ENCODE data around the gene CCIN.

Gene CCIN

DNA sequence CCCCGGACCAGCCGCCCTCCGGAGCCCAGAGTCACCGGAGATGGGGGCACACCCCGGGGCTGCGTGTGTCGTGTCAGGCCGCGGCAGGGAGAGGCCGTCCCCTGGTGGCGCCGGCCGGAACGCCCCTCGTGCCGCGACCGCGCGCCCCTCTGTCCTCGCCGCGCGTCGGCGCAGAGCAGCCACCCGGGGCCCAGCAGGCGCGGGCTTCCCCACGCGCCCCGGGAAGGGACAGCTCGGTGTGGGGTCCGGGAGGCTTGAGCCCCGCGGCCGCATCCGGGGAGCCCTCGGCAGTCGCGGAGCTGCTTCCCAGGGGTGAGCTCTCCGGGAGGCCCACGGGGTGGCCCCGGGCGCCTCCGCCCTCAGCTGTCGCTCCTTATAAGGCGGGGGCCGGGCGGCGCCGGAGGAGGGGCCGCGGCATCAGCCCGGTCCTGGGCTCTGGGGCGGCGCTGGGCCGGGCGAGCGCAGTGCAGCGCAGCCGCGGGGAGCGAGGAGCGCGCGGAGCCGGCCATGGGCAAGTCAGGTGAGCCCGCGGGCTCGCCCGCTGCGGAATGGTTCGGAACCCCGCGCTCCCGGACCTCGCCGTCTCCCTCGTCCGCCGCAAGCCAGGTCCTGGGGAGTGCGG, 32.8 kb upstream of the CCIN start, which contains the start of gene GLIPR2:
Gene GLIPR2 (plus strand): TSS at position 462 of the 622 bp plus-strand sequence. CDS start 46 bp downstream, at position 508.
- peaks cover 42% of the 10 kb centered on the region for H3K4me1 Mint-ChIP-seq (ENCODE audit: low read depth)
- no peaks in the 10 kb centered on the region for H3K9me3 Mint-ChIP-seq
- H3K27me3 Mint-ChIP-seq (ENCODE audit: low read depth): peaks cover 36% of the 10 kb centered on the region
- H3K4me3 Mint-ChIP-seq: peak within 1 kb of the TSS; percentile 96
- H3K27ac Mint-ChIP-seq: peak within 1 kb of the TSS; percentile 82
- peaks cover 14% of the 10 kb centered on the region for H3K36me3 Mint-ChIP-seq (ENCODE audit: low read depth)

DNA sequence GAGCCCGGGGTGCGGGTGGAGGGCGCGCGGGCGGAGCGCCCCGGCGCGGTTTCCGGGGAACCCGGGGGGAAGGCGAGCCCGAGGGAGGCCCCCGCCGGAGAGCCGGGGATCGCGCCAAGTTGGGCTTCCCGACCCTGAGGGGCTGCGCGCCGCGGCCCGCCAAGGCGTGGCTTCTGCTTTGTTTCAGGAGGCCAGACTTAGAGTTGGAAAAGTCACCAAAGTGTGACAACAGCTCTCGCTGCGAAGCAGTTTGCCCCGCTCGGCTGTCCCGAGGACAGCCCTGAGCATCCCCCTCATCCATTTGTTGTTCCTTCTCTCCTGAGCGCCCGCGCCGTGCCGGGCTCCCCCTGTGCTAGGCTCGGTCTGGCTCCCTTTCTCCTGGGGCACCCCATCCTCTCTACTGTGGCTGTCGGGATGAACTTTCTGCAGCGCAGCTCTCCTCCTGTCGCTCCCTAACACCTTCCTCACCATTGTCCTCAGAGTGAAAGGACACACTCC, 32.2 kb upstream of the CCIN start:
- peaks cover 47% of the 10 kb centered on the region for H3K4me1 Mint-ChIP-seq (ENCODE audit: low read depth)
- H3K27ac Mint-ChIP-seq: peak overlapping the region; percentile 73
- peaks cover 14% of the 10 kb centered on the region for H3K36me3 Mint-ChIP-seq (ENCODE audit: low read depth)
- H3K9me3 Mint-ChIP-seq: no peaks in the 10 kb centered on the region
- peaks cover 35% of the 10 kb centered on the region for H3K27me3 Mint-ChIP-seq (ENCODE audit: low read depth)
- peak overlapping the region; percentile 96 for H3K4me3 Mint-ChIP-seq

DNA sequence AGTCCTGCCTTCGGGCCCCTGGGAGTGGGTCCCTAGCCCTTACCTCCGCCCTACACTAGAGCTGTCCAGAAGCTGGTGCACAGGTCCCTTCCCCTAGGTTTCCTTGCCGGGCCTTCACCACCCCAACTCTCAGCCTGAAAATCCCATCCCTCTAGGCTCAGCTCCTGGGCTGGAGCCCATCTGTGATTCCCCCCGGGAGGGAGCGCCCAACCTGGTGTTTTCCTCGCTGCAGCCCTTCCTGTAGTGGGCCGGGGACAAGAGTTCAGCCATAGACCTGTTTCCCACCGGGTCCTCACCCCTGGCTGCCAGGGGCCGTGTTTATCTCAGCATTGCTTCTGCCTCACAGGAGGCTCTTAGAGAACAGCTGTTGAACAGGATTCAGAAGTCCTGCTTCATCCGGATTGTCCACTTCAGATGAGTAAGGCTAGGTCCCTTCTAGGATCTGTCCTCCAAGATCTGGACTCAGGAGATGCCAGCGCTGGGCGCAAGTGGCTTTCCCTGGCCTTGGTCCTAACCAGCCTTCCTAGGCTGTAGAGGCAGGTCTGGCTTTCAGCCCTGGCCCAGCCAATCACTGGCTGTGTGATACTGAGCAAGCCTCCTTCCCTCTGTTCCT, 31.7 kb upstream of the CCIN start:
- H3K27ac Mint-ChIP-seq: peak overlapping the region; percentile 73

DNA sequence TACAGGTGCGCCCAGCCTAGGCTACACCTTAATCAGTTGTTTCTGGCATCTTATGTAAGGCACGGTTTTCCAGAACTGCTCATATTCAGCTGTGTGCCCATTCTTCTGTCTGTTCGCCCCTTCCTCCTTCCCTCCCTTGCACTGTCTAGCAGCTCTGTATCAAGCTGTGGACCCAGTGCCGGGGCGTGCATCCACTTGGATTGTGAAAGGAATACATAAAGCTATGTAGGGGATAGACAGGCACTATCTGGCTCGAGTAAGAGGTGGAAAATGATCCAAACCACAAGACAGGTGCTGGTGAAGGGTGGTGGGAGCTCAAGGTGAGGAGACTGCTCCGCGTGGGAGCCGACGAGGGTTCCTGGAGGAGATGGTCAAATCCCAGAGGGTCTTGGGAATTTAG, 30.7 kb upstream of the CCIN start:
- peaks cover 20% of the 10 kb centered on the region for H3K36me3 Mint-ChIP-seq (ENCODE audit: low read depth)
- H3K9me3 Mint-ChIP-seq: no peaks in the 10 kb centered on the region
- peak overlapping the region; percentile 96 for H3K4me3 Mint-ChIP-seq
- H3K27me3 Mint-ChIP-seq (ENCODE audit: low read depth): peaks cover 31% of the 10 kb centered on the region
- peaks cover 61% of the 10 kb centered on the region for H3K4me1 Mint-ChIP-seq (ENCODE audit: low read depth)
- no peak overlapping the region for H3K27ac Mint-ChIP-seq

More for the DNA sequence above, 31.7 kb upstream of the CCIN start:
- Mint-ChIP-seq H3K4me1 (ENCODE audit: low read depth) (peaks cover 51% of the 10 kb centered on the region), H3K9me3 (no peaks in the 10 kb centered on the region), H3K27me3 (ENCODE audit: low read depth) (peaks cover 32% of the 10 kb centered on the region), H3K36me3 (ENCODE audit: low read depth) (peaks cover 14% of the 10 kb centered on the region), H3K4me3 (peak overlapping the region; percentile 96)

DNA sequence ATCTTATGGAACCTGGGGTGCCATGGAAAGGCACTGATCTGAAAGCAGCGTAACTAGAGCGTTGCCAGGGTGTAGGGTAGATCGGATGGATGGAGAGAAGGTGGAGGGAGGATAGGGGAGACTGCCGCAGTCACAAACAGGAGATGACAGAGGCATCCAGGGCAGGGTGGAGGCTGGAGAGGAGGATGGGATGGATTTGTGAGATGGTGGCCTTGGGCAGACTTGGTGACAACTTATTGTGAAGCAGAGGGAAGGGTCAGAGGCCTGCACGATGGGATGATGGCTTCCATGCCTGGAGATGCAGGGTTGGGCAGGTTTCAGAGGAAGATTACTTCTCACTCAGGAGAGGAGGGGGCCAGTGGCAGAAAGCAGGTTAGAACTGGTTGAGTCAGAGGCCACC, 30.3 kb upstream of the CCIN start:
- peaks cover 65% of the 10 kb centered on the region for H3K4me1 Mint-ChIP-seq (ENCODE audit: low read depth)
- peaks cover 23% of the 10 kb centered on the region for H3K36me3 Mint-ChIP-seq (ENCODE audit: low read depth)
- H3K9me3 Mint-ChIP-seq: no peaks in the 10 kb centered on the region
- peak overlapping the region; percentile 0 for H3K4me3 Mint-ChIP-seq
- H3K27me3 Mint-ChIP-seq (ENCODE audit: low read depth): peaks cover 27% of the 10 kb centered on the region
- H3K27ac Mint-ChIP-seq: no peak overlapping the region

DNA sequence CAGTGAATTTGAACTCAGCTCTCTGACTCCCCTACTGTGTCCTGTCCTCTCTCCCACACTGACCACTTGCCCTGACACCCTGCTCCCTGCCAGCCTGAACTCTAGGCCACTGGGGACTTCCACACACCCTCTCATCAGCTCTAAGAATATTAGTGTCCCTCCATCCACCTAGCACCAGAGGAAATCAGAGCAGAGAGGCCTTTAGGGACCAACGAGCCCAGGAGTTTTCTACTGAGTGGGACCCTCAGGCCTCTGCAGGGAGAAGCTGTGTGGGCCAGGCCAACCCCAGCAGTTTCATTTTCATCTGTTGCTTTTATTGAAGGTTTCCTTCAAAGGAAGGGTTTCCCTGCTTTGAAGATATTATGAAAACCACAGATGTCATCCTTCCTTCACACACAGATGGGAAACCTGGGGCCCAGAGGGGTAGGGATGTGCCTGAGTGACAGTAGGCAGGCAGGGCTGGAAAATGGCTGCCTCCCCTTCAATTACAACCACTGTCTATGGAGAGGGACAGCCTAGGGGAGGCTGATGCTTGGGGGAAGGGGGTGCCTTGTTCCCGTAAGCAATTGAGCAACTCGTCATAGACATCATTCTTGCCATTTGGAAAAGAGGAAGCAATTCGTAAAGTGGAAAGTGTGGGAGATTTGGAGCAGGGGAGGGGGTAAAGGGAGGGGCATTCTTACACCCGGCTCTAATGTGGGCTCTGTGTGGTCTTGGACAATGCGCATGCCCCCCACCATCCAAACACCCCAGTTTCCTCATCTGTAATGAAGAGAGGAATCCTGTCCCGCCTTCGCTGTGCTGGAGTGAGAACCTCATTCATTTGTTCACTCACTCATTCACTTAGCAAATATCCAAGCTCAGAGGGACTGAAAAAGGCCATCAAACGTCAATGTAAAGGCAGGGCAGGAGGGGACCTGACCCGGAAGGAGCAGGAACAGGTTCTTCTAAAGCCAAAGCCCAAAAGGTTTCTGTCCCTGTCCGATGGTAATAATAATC, 28.8 kb upstream of the CCIN start:
- Mint-ChIP-seq H3K4me1 (ENCODE audit: low read depth) (peaks cover 80% of the 10 kb centered on the region), H3K27me3 (ENCODE audit: low read depth) (peaks cover 17% of the 10 kb centered on the region), H3K9me3 (peaks cover 3% of the 10 kb centered on the region), H3K27ac (peak overlapping the region; percentile 82), H3K36me3 (ENCODE audit: low read depth) (peaks cover 34% of the 10 kb centered on the region), H3K4me3 (peak overlapping the region; percentile 71)

DNA sequence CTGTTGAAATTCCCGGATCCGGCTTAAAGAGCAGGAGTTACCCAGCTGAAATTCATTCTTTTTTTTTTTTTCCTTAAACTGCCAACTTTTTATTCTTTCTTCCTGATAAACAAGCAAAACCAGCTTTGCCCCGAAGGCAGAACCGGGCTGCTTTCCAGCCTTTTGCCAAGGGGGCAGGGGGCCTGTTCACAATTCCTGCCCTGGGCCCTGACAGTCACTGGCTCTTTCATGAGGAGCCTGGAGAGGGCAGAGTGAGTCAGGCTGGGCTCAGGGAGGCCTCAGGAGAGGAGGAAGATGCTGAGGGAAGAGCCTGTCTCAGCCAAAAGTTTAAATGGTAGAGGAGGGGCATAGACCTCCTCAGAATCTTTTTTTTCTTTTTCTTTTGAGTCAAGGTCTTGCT, 27.9 kb upstream of the CCIN start:
- H3K4me3 Mint-ChIP-seq: no peak overlapping the region
- peaks cover 11% of the 10 kb centered on the region for H3K27me3 Mint-ChIP-seq (ENCODE audit: low read depth)
- peaks cover 43% of the 10 kb centered on the region for H3K36me3 Mint-ChIP-seq (ENCODE audit: low read depth)
- H3K4me1 Mint-ChIP-seq (ENCODE audit: low read depth): peaks cover 86% of the 10 kb centered on the region
- peaks cover 12% of the 10 kb centered on the region for H3K9me3 Mint-ChIP-seq
- H3K27ac Mint-ChIP-seq: peak overlapping the region; percentile 45

DNA sequence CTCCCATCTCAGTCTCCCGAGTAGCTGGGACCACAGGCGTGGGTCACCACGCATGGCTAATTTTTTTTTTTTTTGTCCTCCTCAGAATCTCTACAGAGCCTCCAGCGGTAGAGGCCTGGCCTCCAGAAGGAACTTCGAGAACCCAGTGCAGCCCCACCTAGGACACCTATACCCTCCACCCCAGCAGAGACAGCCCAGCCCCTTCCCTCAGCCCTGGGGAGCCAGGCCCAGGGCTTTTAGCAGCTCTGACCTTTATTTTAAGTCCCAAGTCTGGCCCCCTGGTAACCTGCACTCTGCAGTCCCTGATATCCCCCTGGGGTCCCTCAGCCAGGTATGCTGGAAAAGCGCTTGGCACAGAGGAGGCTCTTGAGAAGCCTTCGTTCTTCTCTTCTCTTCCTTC, 27.4 kb upstream of the CCIN start:
- H3K36me3 Mint-ChIP-seq (ENCODE audit: low read depth): peaks cover 45% of the 10 kb centered on the region
- H3K4me1 Mint-ChIP-seq (ENCODE audit: low read depth): peaks cover 87% of the 10 kb centered on the region
- H3K27ac Mint-ChIP-seq: peak overlapping the region; percentile 52
- H3K4me3 Mint-ChIP-seq: no peak overlapping the region
- peaks cover 14% of the 10 kb centered on the region for H3K9me3 Mint-ChIP-seq
- H3K27me3 Mint-ChIP-seq (ENCODE audit: low read depth): peaks cover 11% of the 10 kb centered on the region

DNA sequence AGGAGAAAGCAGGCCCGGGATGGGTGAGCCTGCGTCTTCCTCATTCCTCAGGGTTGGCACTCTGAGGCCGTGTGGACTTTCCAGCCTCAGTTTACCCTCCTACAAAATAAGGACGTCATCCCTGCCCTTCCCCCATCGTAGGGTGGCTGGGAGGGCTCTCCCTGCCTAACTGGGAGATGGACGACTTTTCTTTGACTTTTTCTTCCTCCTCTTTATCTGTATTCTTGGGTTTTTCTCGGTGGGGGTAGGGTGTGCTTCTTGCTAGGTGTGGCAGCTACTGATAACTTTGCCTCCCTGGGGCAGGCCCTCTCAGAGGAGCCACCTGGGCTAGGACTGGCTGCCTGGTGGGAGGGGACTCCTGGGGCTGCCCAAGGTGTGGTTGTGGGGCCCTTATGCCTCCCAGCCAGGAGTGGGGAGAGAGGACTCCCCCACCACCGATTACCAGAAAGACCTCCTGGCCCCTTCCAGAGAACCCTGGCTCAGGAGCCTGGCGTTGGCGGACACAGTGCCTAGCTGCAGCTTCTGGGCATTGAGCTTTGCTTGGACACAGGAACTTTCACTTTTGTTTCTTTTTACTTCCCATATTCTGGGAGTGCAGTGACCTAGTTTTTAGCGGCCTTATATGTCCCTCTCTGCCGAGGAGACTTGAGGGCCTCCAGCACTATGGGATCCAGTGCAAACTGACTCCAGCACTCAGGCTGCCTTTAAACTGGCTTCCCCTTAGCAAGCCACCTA, 26.5 kb upstream of the CCIN start:
- Mint-ChIP-seq H3K9me3 (peaks cover 19% of the 10 kb centered on the region), H3K4me3 (peak overlapping the region; percentile 84), H3K36me3 (ENCODE audit: low read depth) (peaks cover 50% of the 10 kb centered on the region), H3K27ac (peak overlapping the region; percentile 92), H3K4me1 (ENCODE audit: low read depth) (peaks cover 88% of the 10 kb centered on the region), H3K27me3 (ENCODE audit: low read depth) (peaks cover 3% of the 10 kb centered on the region)

DNA sequence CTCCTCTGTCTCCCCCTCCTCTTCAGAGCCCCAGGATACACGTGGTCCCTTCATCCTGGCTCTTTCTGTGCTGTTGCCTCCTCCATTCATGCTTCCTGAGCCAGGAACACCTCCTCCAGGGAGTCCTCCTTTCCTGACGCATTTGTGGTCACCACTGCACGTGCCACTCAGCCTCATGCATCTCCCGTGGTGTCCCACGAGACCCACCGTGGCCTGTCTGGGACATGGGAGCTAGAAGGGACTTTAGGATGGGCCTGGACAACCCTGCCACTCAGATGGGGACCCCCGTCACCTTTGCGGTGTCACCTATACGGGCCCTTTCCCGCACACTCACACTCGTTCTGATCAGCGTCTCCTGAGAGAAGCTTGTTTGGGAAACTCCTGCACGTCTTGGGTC, 25.9 kb upstream of the CCIN start:
- Mint-ChIP-seq H3K27me3 (ENCODE audit: low read depth) (no peaks in the 10 kb centered on the region), H3K9me3 (peaks cover 19% of the 10 kb centered on the region), H3K4me3 (peak overlapping the region; percentile 84), H3K4me1 (ENCODE audit: low read depth) (peaks cover 87% of the 10 kb centered on the region), H3K27ac (peak overlapping the region; percentile 92), H3K36me3 (ENCODE audit: low read depth) (peaks cover 52% of the 10 kb centered on the region)

DNA sequence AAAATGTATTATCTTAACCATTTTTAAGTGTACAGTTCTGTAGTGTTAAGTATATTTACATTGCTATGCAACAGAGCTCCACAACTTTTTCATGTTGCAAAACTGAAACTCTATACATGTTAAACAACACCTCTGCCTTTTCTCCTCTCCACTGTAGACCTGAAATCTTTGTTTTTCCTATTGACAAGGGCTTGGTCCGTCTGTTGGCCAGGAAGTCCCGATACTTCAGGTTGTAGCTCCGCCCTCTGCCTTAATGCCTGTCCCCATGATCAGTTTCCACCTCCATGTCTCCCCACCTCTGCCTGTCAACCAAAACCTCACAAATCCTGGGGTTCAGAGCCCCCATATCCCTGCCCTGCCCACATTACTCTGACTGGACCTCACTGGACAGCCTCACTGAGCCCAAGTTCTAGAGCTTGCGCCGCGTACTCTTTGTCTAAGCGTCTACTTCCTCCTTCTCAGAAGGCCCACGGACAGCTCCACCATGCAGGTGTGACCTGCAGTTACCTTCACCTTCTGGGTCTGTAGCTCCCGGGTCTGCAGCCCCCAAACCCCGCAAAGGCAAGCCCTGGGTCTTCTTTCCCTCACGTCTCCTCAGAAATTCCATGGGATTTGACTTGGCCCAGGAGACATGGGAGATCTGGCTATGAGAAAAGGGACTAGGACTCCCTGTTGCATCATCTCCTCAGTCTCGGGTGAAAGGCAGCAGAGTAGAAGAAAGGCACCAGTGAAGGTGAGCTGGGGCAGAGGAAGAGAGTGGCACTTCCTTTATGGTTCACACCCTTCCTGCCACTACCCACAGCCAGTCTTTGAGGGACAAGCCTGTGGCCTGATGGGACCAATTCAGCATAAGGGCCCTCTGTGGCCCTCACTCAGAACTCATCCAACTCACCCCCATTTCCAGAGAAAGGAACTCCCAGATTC, 24.6 kb upstream of the CCIN start:
- peaks cover 19% of the 10 kb centered on the region for H3K9me3 Mint-ChIP-seq
- H3K27ac Mint-ChIP-seq: peak overlapping the region; percentile 92
- H3K27me3 Mint-ChIP-seq (ENCODE audit: low read depth): no peaks in the 10 kb centered on the region
- peaks cover 53% of the 10 kb centered on the region for H3K36me3 Mint-ChIP-seq (ENCODE audit: low read depth)
- peak overlapping the region; percentile 84 for H3K4me3 Mint-ChIP-seq
- peaks cover 83% of the 10 kb centered on the region for H3K4me1 Mint-ChIP-seq (ENCODE audit: low read depth)

DNA sequence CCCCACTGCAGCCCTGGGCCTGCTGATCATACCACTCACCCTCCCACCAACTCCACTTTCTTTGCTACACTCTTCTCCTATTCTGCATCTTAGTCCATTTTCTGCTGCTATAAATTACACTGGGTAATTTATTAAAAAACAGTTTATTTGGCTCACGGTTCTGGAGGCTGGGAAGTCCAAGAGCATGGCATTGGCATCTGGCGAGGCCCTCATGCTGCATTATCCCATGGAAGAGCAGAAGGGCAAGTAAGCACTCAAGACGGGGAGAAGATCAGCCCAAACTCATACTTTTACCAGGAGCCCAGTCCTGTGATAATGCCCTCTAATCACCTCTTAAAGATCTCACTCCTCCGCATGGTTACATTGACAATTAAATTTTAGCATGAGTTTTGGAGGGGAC, 23.2 kb upstream of the CCIN start:
- H3K27me3 Mint-ChIP-seq (ENCODE audit: low read depth): no peaks in the 10 kb centered on the region
- peaks cover 19% of the 10 kb centered on the region for H3K9me3 Mint-ChIP-seq
- H3K36me3 Mint-ChIP-seq (ENCODE audit: low read depth): peaks cover 54% of the 10 kb centered on the region
- peak overlapping the region; percentile 84 for H3K4me3 Mint-ChIP-seq
- peaks cover 80% of the 10 kb centered on the region for H3K4me1 Mint-ChIP-seq (ENCODE audit: low read depth)
- H3K27ac Mint-ChIP-seq: peak overlapping the region; percentile 92

DNA sequence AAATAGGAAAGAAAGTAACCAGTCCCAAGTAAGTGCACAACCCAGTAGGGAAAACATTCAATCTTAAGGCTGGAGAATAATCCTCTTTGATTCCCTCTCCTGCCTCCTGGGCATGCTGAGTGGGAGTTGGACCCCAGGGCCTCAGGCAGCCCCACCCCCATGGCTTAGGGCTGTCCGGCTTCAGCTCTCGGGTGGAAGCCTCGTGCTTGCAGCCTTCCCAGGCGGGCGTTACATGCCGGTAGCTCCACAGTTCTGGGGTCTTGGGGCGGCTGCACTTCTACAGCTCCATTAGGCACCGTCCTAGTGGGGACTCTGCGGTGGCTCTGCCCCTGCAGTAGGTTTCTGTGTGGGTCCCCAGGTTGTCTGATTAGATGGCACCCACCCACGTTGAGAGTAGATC, 22.5 kb upstream of the CCIN start:
- peaks cover 58% of the 10 kb centered on the region for H3K36me3 Mint-ChIP-seq (ENCODE audit: low read depth)
- no peaks in the 10 kb centered on the region for H3K27me3 Mint-ChIP-seq (ENCODE audit: low read depth)

More for the DNA sequence above, 22.5 kb upstream of the CCIN start:
- no peak overlapping the region for H3K27ac Mint-ChIP-seq
- H3K4me1 Mint-ChIP-seq (ENCODE audit: low read depth): peaks cover 79% of the 10 kb centered on the region
- peaks cover 19% of the 10 kb centered on the region for H3K9me3 Mint-ChIP-seq
- no peak overlapping the region for H3K4me3 Mint-ChIP-seq

Data from T-helper 1 cell treated with Interleukin-12 subunit alpha and Interleukin-12 subunit beta and Interleukin-4 antibody, amounts not matched to agents 30 μg/mL and 1 μg/mL, for 36 hours (primary cell).